SK-N-MC (cell line): ENCODE results near the gene PKN3.

Experiments
- DNase-seq: peaks from one replicate; pipeline ENCODE4 v3.0.0-alpha.2; 2011; ENCODE audit warnings: low read depth, low spot score
- H3K27ac ChIP-seq: fragments of 200-600 bp; sonication (generic); 2 replicates; pipeline ENCODE4 v1.5.1; 2016; ENCODE audit warnings: mixed run types
- H3K36me3 ChIP-seq: fragments of 200-600 bp; sonication (generic); 2 replicates; pipeline ENCODE4 v1.6.1; 2017; ENCODE audit warnings: antibody characterized with exemption, low read length, mixed read lengths; ENCODE audit not compliant: insufficient read depth
- H3K4me3 ChIP-seq: fragments of 200-600 bp; sonication (generic); 2 replicates; pipeline ENCODE4 v1.5.1; 2016
- H3K9ac ChIP-seq: fragments of 200-600 bp; sonication (generic); 2 replicates; pipeline ENCODE4 v1.8.0; 2017; ENCODE audit warnings: mixed run types, mixed read lengths; ENCODE audit not compliant: insufficient read length
- H3K9me3 ChIP-seq: fragments of 200-600 bp; sonication (generic); 2 replicates; pipeline ENCODE4 v1.6.1; 2017; ENCODE audit warnings: low read depth, mild to moderate bottlenecking, antibody characterized with exemption, low read length, moderate library complexity, mixed read lengths
- EZH2 ChIP-seq: fragments of 200-600 bp; sonication (generic); IDR thresholded peaks from one replicate; pipeline ENCODE4 v1.6.1; 2017; ENCODE audit warnings: antibody characterized with exemption
- FOXP2 ChIP-seq: optimal IDR thresholded peaks from 2 replicates; pipeline ENCODE3; 2011; ENCODE audit warnings: mild to moderate bottlenecking, moderate library complexity; ENCODE audit not compliant: insufficient read depth; ENCODE audit errors: extremely low read length, control extremely low read depth
- POLR2AphosphoS5 ChIP-seq: IDR thresholded peaks from 2 replicates; pipeline ENCODE4 v1.6.1; 2012; ENCODE audit warnings: mild to moderate bottlenecking, low read depth, low read length, borderline replicate concordance

PKN3 gene

GRCh38 chr9:128724744-128725211 lies 22.5 kb downstream of the PKN3 start:
- no peak overlapping the region for H3K9ac ChIP-seq
- DNase-seq = no peak
- H3K27ac ChIP-seq = peak overlapping the region; percentile 28; the same call in 1 of the 2 replicates
- no peak for TF ChIP-seq EZH2
- TF ChIP-seq FOXP2 = no peak
- TF ChIP-seq POLR2AphosphoS5 = no peak
- peaks cover 3% of the 10 kb centered on the region; the same call in 1 of the 2 replicates for H3K36me3 ChIP-seq
- H3K9me3 ChIP-seq = no peaks in the 10 kb centered on the region
- peak overlapping the region; percentile 81 for H3K4me3 ChIP-seq

GRCh38 chr9:128727640-128728248 lies 25.4 kb downstream of the PKN3 start:
- no peak overlapping the region for H3K27ac ChIP-seq
- H3K9ac ChIP-seq = no peak overlapping the region
- H3K36me3 ChIP-seq = no peaks in the 10 kb centered on the region
- no peak for TF ChIP-seq FOXP2
- no peak for TF ChIP-seq POLR2AphosphoS5
- no peak for TF ChIP-seq EZH2
- no peak overlapping the region for H3K4me3 ChIP-seq
- no peak for DNase-seq
- H3K9me3 ChIP-seq = no peaks in the 10 kb centered on the region

DNA sequence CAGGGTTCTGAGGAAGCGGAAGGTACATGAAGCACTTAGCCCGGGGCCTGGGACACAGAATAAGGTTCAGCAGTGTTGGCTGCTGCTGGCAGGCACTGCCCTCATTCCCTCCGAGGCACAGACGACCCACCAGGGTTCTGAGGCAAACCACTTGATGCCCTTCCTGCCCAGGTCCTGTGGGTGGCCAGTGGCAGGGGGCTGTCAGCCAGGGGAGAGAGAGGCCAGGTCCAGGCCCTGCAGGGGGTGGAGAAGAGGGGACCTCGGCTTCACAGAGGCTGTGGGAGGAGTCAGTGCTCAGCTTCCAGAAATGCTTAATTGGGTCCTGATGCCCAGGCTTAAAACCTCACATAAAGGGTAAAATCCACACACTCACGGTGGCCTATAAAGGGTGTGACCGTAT lies 26.0 kb downstream of the PKN3 start:
- no peak overlapping the region for H3K4me3 ChIP-seq
- H3K9me3 ChIP-seq = no peaks in the 10 kb centered on the region
- TF ChIP-seq EZH2 = no peak
- no peak for TF ChIP-seq FOXP2
- TF ChIP-seq POLR2AphosphoS5 = no peak
- DNase-seq = no peak
- H3K9ac ChIP-seq = no peak overlapping the region
- no peaks in the 10 kb centered on the region for H3K36me3 ChIP-seq
- no peak overlapping the region for H3K27ac ChIP-seq

GRCh38 chr9:128729302-128729701 lies 27.0 kb downstream of the PKN3 start:
- Histone ChIP-seq H3K27ac (no peak overlapping the region), H3K9ac (no peak overlapping the region), H3K4me3 (no peak overlapping the region), H3K36me3 (no peaks in the 10 kb centered on the region), H3K9me3 (no peaks in the 10 kb centered on the region)
- TF ChIP-seq EZH2 = no peak
- no peak for TF ChIP-seq POLR2AphosphoS5
- TF ChIP-seq FOXP2 = no peak
- no peak for DNase-seq

GRCh38 chr9:128729766-128730517 lies 27.6 kb downstream of the PKN3 start:
- DNase-seq = no peak
- TF ChIP-seq EZH2 (no peak), FOXP2 (no peak), POLR2AphosphoS5 (no peak)
- Histone ChIP-seq H3K9me3 (no peaks in the 10 kb centered on the region), H3K27ac (no peak overlapping the region), H3K9ac (no peak overlapping the region), H3K4me3 (no peak overlapping the region), H3K36me3 (no peaks in the 10 kb centered on the region)

GRCh38 chr9:128731093-128731492 lies 28.8 kb downstream of the PKN3 start:
- Histone ChIP-seq H3K9me3 (no peaks in the 10 kb centered on the region), H3K36me3 (no peaks in the 10 kb centered on the region), H3K4me3 (no peak overlapping the region), H3K27ac (no peak overlapping the region), H3K9ac (no peak overlapping the region)
- DNase-seq = no peak
- TF ChIP-seq FOXP2 (no peak), POLR2AphosphoS5 (no peak), EZH2 (no peak)

GRCh38 chr9:128731691-128732090 lies 29.4 kb downstream of the PKN3 start:
- no peak for TF ChIP-seq POLR2AphosphoS5
- TF ChIP-seq FOXP2 = no peak
- no peak for TF ChIP-seq EZH2

GRCh38 chr9:128732576-128732975 lies 30.3 kb downstream of the PKN3 start:
- H3K4me3 ChIP-seq = no peak overlapping the region
- DNase-seq = no peak
- TF ChIP-seq POLR2AphosphoS5 (no peak), FOXP2 (no peak), EZH2 (no peak)
- H3K27ac ChIP-seq = no peak overlapping the region
- H3K9me3 ChIP-seq = no peaks in the 10 kb centered on the region
- no peaks in the 10 kb centered on the region for H3K36me3 ChIP-seq
- H3K9ac ChIP-seq = no peak overlapping the region

More at GRCh38 chr9:128731691-128732090, 29.4 kb downstream of the PKN3 start:
- no peaks in the 10 kb centered on the region for H3K36me3 ChIP-seq
- no peak overlapping the region for H3K4me3 ChIP-seq
- H3K9me3 ChIP-seq = no peaks in the 10 kb centered on the region
- H3K27ac ChIP-seq = no peak overlapping the region
- DNase-seq = no peak
- H3K9ac ChIP-seq = no peak overlapping the region

DNA sequence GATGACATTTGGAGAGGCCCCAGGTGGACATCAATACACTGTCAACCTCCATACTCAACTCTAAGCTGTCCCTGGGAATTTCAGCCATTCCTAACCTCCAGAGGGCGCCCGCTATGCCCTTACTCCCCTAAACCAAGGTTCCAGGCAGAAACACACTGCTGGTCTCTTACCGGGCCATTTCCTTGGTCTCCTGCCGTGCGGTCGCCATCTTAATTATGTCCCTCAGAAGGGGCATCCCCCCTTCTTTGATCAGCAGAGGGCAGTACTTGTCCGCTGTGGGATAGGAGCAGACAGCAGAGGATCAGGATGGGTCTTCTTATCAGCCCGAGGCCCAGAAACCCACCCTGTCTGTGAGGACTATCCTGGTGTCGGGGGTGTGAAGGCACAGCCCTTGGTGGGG lies 31.0 kb downstream of the PKN3 start:
- TF ChIP-seq EZH2 = no peak
- no peak for TF ChIP-seq FOXP2
- no peak for TF ChIP-seq POLR2AphosphoS5
- Histone ChIP-seq H3K4me3 (no peak overlapping the region), H3K36me3 (no peaks in the 10 kb centered on the region), H3K9ac (no peak overlapping the region), H3K27ac (no peak overlapping the region), H3K9me3 (no peaks in the 10 kb centered on the region)
- peak; percentile 18 for DNase-seq

DNA sequence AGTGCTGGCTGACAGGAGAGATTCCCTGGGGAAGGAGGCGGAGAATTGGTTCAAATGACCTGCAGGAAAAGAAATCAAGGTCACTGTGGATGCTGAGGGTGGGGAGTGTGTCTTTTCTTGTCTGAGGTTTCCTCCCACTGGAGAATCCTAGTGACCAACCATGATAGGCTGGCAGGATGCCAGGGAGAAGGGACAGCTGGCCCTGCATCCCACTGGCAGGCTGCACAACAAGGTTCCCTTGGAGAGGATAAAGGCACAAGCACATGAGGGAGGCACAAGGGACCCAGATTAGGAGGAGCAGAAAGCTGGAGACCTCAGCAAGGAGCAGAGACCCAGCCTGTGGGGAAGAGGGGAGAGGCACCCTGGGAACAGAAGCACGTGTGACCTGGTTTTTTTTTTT lies 33.1 kb downstream of the PKN3 start:
- no peaks in the 10 kb centered on the region for H3K9me3 ChIP-seq
- DNase-seq = no peak
- no peak overlapping the region for H3K4me3 ChIP-seq

More for the DNA sequence above, 33.1 kb downstream of the PKN3 start:
- Histone ChIP-seq H3K9ac (no peak overlapping the region), H3K27ac (0 out of 2 replicates have a peak overlapping the region, but pooled peaks have one; percentile 9), H3K36me3 (no peaks in the 10 kb centered on the region)
- TF ChIP-seq FOXP2 (no peak), POLR2AphosphoS5 (no peak), EZH2 (no peak)
